NOMO-1 treated with dmso at 0.1 percent for 144 hours (cell line): ENCODE measurements around the gene TOM1L2.
"Not testable (repeated sequence)": the region's sequence is repeated elsewhere in the genome, so short reads cannot be mapped to it uniquely, and the experiment has no call there.

Source experiments
- DNase-seq: peaks from one replicate; lab custom pipeline; 2025; ENCODE audit not compliant: unreplicated experiment; lab: John Stamatoyannopoulos, UW

TOM1L2 gene

DNA sequence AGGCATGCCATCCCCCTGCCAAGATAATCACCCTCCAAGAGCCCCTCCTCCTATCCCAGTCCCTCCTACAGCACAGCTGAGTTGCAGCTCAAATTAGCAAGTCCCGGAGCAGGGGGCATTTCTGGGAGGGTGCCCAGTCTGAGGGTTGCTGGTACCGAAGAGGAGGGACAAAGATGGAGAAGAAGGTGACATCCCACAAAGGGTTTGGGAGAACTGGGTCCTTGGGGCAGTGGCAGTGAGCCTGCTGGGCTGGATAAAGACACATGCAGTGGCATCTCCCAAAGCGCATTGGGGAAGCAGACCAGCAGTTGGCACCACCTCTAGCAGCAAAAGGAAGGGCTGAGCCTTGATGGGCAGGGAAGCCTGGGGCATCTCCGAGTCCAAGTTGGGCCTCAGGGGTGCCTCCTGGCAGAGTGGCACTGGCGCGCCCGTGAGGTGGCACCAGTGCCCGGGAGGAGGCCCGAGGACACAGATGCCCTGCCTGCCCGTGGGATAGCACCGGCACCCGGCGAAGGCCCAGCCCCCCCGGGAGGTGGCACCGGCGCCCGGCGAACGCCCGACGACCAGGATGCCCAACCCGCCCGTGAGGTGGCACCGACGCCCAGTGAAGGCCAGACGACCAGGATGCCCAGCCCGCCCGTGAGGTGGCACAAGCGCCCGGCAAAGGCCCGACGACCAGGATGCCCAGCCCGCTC, 622 bp downstream of the TOM1L2 start:
- no peak for DNase-seq

GRCh38 chr17:17970699-17971430, 1.3 kb downstream of the TOM1L2 start:
- no peak for DNase-seq

GRCh38 chr17:17966399-17966798, 5.8 kb downstream of the TOM1L2 start:
- no peak for DNase-seq

GRCh38 chr17:17965152-17965721, 7.0 kb downstream of the TOM1L2 start:
- no peak for DNase-seq

DNA sequence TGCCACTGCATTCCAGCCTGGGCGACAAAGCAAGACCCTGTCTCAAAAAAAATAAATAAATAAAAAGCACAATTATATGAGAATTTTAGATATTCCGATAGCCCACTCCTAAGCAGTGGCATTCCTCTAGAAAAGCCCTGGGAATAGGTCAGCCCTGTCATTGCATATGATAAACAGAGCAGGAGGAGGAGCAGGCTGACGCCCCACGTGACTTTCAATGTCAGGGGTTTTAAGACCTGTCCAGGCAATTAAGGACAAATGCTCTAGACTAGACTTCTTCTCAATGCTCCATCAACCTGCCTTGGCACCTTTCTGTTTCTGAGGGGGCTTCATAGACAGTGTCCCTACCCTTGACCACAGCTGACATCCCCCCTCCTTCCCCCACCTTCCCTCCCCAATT, 7.5 kb downstream of the TOM1L2 start:
- no peak for DNase-seq

- no peak for DNase-seq
Observed at GRCh38 chr17:17963694-17964436, 8.3 kb downstream of the TOM1L2 start.

DNA sequence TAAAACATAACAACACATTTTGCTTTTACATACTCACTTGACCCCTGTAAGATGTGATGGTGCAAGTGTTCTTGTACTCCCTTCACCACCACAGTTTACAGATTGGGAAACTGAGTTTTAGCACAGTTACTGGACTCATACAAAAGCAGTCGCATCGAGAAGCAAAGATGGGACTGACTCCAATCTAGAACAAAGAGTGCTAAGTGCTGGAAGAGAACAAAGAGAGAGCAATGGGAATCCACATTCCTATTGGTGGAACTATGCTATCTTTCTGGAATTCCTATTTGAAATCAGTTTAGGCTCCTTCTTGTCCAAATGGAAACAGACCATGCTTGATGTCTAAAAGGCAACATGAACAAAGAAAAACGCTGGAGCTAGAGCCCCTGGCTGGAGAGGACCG, 9.1 kb downstream of the TOM1L2 start:
- no peak for DNase-seq

DNA sequence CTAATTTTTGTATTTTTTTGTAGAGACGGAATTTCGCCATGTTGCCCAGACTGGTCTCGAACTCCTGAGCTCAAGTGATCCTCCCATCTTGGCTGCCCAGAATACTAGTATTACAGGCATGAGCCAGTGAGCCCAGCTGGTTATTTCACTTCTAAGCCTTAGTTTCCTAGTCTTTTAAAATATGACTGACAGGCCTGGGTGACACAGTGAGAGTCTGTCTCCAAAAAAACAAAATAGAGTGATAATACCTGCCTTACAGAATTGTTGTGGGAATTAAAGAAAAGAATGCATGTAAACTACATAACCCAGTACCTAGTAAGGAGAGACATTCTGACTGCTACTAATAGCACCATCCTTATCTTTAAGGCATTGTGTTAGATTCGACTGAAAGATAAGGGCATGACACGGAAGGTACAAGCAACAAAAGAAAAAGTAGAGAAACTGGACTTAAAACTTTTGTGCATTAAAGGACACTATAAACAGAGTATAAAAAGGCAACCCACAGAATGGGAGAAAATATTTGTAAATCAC, 11.6 kb downstream of the TOM1L2 start:
- no peak for DNase-seq

DNA sequence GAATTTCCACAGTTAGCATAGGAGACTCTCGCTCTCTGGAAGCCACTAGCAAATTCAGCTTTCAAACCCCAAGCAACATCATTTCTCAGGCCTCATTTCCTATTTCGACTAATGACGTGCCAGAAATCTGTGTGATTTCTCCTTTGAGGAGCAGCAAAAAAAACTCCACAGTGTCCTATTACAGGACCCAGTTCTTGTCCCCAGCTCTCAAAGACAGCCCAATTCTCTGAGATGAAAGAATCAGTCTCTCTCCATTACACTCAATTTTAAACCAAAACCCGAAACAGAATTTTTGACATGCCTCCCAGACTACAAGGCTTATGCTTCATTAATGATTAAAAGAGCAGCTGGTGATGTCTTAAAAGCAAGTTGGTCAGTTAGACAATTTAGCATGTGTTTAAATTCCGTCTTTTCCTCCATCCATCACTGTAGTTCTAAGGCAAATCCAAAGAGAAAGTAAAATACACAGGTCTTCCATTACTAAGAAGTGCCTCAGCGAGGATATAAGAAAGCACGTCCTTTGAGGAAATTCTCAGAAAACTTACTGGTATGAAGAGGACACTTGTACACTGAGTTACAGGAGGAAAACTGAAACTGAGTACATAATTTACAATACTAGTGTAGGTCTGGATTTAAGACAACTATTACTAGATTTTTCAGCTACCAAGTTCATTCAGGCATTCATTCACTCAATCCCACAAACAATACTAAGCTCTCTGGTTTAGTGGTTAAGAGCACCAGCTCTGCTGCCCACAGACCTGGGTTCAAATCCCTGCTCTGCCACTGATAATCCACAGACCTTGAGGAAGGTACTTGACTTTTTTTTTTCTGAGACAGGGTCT, 12.5 kb downstream of the TOM1L2 start:
- DNase-seq: no peak

DNA sequence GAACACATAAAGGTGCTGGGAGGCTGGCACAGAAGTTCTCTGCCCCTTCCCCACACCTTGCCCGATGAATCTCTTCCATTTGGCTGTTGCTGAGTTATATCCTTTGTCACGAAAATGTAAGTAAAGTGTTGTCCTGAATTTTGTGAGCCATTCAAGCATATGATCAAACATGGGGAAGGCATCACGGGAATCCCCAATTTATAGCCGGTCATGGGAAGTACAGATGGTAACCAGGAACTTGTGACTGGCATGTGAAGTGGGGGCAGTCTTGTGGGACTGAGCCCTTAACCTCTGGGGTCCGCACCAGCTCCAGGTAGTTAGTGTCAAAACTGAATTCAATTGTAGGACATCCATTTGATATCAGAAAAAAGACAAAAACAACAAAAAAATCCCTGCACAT, 13.2 kb downstream of the TOM1L2 start:
- no peak for DNase-seq

- no peak for DNase-seq
Observed at GRCh38 chr17:17957584-17957916, 14.7 kb downstream of the TOM1L2 start.

- DNase-seq: not testable (repeated sequence)
Observed at GRCh38 chr17:17955790-17956341, 16.3 kb downstream of the TOM1L2 start.

DNA sequence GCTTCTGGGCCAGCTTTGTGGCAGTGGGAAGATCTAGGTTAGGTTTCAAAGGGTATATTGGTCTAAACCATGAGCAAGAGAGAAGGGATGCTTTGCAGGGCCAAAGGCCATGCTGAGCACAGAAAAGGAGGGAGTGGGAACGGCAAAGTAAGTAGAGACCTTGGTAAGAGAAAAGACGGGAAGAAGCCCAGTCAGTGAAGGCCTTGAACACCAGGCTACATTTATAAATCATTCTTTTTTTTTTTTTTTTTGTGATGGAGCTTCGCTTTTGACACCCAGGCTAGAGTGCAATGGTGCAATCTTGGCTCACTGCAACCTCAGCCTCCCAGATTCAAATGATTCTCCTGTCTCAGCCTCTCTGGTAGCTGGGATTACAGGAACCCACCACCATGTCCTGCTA, 18.1 kb downstream of the TOM1L2 start:
- no peak for DNase-seq

DNA sequence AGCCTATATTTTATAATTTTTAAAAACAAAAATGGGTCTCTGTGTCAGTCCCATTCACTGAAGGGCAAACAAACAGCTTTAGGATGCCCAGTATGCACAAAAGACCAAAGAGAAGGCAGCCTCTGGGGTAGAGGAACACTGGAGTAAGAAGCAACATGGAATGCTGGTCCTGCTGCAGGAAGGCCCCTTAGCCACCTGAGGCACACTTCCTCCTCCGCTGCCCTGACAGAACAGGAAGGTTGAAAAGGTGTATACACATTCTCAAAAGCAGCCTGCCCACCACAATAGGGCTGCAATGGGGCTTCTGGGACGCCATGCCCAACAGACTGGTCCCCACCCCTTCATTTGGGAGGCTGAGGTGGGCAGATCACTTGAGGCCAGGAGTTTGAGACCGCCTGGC, 19.5 kb downstream of the TOM1L2 start:
- DNase-seq: no peak

DNA sequence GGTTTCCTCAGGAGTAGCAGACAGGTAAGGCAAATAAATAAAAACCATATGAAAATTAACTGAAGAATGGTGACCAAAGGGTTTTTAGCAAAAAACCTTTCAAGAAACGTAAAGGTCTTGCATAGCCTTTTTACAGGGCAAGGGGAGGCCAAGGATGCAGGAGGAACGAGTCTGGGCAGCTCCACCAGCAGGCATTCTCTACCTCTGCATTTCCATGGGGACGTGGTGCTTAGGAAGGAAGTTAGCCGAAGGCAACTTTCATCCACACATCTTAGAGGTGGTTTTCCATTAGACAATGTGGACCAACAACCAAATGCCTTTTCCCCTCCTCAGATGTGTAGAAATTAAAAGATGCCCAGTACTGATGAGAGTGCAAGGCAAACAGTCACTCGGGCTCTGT, 20.7 kb downstream of the TOM1L2 start:
- DNase-seq: no peak

DNA sequence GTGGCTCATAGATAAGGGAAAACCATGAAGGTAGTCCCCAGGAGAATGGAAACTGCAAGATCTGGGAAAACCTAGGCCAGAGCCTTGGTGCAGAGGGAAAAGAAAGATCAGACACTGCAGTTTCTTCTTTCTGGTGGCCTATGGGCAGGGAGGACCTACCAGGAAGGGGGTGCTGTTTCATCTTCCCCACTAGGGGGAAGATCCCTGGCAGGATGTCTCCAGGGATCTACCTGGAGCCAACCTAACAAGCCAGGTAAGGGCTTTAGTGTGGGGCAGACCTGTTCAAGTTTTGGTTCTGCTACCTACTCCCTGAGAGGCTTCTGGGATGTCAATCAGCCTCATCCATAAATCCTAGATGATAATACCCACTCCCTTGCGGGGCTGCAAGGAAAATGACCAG, 21.4 kb downstream of the TOM1L2 start:
- no peak for DNase-seq

GRCh38 chr17:17950347-17950746, 21.9 kb downstream of the TOM1L2 start:
- DNase-seq: no peak

DNA sequence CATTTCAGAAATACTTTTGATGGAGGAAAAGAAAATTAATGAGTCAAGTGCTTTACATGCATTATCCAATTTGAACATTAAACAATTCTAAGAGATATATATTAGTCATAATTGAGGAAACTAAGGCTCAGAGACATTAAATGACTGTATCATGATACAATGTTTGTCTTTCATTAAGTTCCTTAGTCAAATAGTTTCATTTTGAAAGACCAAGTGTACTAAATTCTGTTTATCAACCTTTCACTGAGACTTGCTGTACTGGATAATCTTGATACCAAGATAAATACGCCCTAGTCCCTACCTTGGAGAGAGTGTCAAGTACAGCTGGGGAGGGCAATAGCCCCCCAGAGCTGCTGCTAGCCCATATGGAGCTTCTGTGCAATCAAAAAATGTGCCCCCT, 24.2 kb downstream of the TOM1L2 start:
- DNase-seq: no peak

DNA sequence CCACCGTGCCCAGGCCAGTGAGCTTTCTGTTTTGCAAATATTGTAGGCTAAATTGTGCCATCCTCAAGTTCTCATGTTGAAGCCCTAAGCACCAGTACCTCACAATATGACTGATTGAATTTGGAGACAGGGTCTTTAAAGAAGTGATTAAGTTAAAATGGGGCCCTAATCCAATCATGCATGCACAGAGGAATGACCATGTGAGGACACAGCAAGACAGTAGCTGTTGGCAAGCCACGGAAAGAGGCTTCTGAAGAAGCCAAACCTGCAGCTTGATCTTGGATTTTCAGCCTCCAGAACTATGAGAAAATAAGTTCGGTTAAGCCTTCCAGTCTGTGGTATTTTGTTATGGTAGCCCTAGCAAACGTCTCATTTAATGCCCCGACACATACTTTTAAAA, 24.9 kb downstream of the TOM1L2 start:
- no peak for DNase-seq

DNA sequence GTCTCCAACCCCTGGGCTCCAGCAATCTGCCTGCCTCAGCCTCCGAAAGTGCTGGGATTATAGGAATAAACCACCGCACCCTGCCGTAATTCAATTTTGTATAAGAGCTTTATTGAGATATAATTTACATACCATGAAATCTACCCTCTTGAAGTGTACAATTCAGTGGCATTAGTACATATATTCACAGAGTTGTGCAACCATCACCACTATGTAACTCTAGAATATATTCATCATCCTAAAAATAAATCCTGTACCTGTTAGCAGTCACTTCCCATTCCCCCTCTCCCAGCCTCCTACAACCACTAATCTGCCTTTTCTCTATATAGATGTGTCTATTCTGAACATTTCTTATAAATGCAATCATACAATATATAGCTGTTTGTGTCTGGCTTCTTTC, 26.1 kb downstream of the TOM1L2 start:
- DNase-seq: no peak
